ENCODE data around the gene KRTAP9-8.

DNA sequence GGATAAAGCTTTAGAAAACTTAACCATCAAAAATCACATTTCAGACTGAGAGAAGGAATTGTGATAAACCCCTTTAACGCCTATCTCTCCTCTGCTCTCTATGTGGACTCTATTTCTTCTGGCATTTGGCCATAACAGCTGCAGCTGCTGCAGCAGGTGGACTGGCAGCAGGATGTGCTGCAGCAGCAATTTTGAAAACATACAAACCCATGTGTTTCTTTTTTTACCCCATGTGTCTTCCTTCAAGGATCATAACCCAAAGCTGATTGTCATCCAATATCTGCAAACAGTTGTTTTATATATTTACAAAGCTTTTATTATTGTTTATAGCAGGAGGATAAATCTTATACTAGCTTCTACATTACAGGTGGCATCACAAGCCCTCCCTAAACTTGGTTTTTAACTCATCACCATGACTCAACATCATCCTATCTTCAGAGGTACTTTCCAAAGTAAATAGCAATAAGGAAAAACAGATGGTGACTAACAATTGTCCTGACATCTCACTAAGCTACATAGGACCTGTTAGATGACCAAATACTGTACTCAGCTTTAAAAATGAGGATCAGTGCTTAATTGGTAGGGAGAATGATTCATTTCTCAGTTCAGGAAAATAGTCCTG, 25.8 kb upstream of the KRTAP9-8 start:
- TF ChIP-seq ISL1 (CRISPR knock-in tag; IDR thresholded peaks at IDR 0.05) (no peak), CREB5 (CRISPR knock-in tag; IDR thresholded peaks at IDR 0.05; ENCODE audit: low read depth) (no peak), ZFP3 (CRISPR knock-in tag; IDR thresholded peaks at IDR 0.05) (no peak), RARB (CRISPR knock-in tag; IDR thresholded peaks at IDR 0.05) (no peak), TSHZ2 (CRISPR knock-in tag; IDR thresholded peaks at IDR 0.05) (no peak), ZNF565 (CRISPR knock-in tag; conservative IDR thresholded peaks at IDR 0.05; ENCODE audit: low read depth) (no peak), ZFP30 (CRISPR knock-in tag; IDR thresholded peaks at IDR 0.05) (no peak), ARNTL (CRISPR knock-in tag; IDR thresholded peaks at IDR 0.05; ENCODE audit: borderline replicate concordance, low read depth) (no peak), PATZ1 (CRISPR knock-in tag; IDR thresholded peaks at IDR 0.05; ENCODE audit: borderline replicate concordance) (no peak), CSRNP3 (CRISPR knock-in tag; IDR thresholded peaks at IDR 0.05) (no peak), BACH2 (CRISPR knock-in tag; IDR thresholded peaks at IDR 0.05; ENCODE audit: borderline replicate concordance) (no peak), ZC3H10 (CRISPR knock-in tag; IDR thresholded peaks at IDR 0.05) (no peak)
